Mucosa of descending colon (tissue), 3 donors: ENCODE data around the gene PRSS33. TPM values are rescaled to one million over a fixed set of nuclear protein-coding genes. Genes with fewer than 3 reads are reported as not detected.

Experiments
- ATAC-seq: fragments of 200-7000 bp; cut with Tn5 transposase; one replicate; pipeline ENCODE4 v1.9.1; 2020; ENCODE audit warnings: mild to moderate bottlenecking, moderate library complexity
- DNase-seq, 3 donors: peaks; one replicate each; pipeline ENCODE4 v3.0.0-alpha.2; 2020
- H3K36me3 ChIP-seq: fragments of 200-600 bp; one replicate; pipeline ENCODE4 v1.8.0; 2021; ENCODE audit warnings: low read depth, mild to moderate bottlenecking
- H3K4me1 ChIP-seq: fragments of 200-600 bp; one replicate; pipeline ENCODE4 v1.8.0; 2021; ENCODE audit warnings: low read depth, mild to moderate bottlenecking
- H3K4me3 ChIP-seq: fragments of 200-600 bp; one replicate; pipeline ENCODE4 v1.8.0; 2021; ENCODE audit warnings: mild to moderate bottlenecking
- H3K9me3 ChIP-seq: fragments of 200-600 bp; one replicate; pipeline ENCODE4 v1.8.0; 2021; ENCODE audit warnings: mild to moderate bottlenecking
- CTCF ChIP-seq: fragments of 200-600 bp; IDR thresholded peaks from one replicate; pipeline ENCODE4 v1.8.0; 2022; ENCODE audit warnings: antibody characterized with exemption, mild to moderate bottlenecking
- intact Hi-C, 2 donors: fragments of 100-400 bp; cut with DNase I in 1 of 2; cut with micrococcal nuclease in 1 of 2; formaldehyde crosslinking; loops; one replicate each; pipeline versions ENCODE4 v1.11.0 to v1.11.1; 2022; cut with DNase I, micrococcal nuclease
- total RNA-seq, 3 donors: library from RNA; stranded (reverse); fragmentation: NEBNext Ultra II Directional in 2 of 3; extraction: Animal tissue kit (Norgen Biotek cat#: 25700) in 2 of 3; gene quantifications; one replicate each; pipeline versions ENCODE4 v1.2.1 to v1.2.4, GENCODE V29; 2021 to 2023
- donor health status: DM: no; HTN: no; CAD: no; lungs with moderate emphysema.
- donor health status: DM: no; HTN: no; CAD: no.
- donor health status: DM: no; HTN: yes; CAD: no.

The PRSS33 gene
- total RNA-seq, 3 donors from 2014 or later: not detected

GRCh38 chr16:2749476-2749875, 37.9 kb downstream of the PRSS33 start:
- Histone ChIP-seq H3K9me3 (no peaks in the 10 kb centered on the region), H3K4me3 (no peak overlapping the region), H3K36me3 (no peaks in the 10 kb centered on the region), H3K4me1 (peaks cover 6% of the 10 kb centered on the region)
- DNase-seq (peak in 1 of 3 donors; percentile 35), ATAC-seq (no peak)
- intact Hi-C loops: no loop called here
- no peak for TF ChIP-seq CTCF

GRCh38 chr16:2748757-2749455, 38.5 kb downstream of the PRSS33 start:
- Histone ChIP-seq H3K4me3 (no peak overlapping the region), H3K9me3 (no peaks in the 10 kb centered on the region), H3K4me1 (peaks cover under 1% of the 10 kb centered on the region), H3K36me3 (no peaks in the 10 kb centered on the region)
- no peak for ATAC-seq
- DNase-seq: no peak
- TF ChIP-seq CTCF: no peak
- intact Hi-C loops: no loop called here

GRCh38 chr16:2745961-2746360, 41.4 kb downstream of the PRSS33 start:
- no peaks in the 10 kb centered on the region for H3K36me3 ChIP-seq
- no peak for DNase-seq
- H3K4me1 ChIP-seq: no peaks in the 10 kb centered on the region
- intact Hi-C loops: no loop called here
- ATAC-seq: no peak
- H3K4me3 ChIP-seq: no peak overlapping the region
- TF ChIP-seq CTCF: no peak
- no peaks in the 10 kb centered on the region for H3K9me3 ChIP-seq

GRCh38 chr16:2745116-2745890, 42.1 kb downstream of the PRSS33 start:
- Histone ChIP-seq H3K4me1 (no peaks in the 10 kb centered on the region), H3K4me3 (no peak overlapping the region), H3K36me3 (no peaks in the 10 kb centered on the region), H3K9me3 (no peaks in the 10 kb centered on the region)
- TF ChIP-seq CTCF: no peak
- ATAC-seq (no peak), DNase-seq (no peak)
- intact Hi-C loops: no loop called here

- H3K4me3 ChIP-seq: no peak overlapping the region
- TF ChIP-seq CTCF: no peak
- DNase-seq: no peak
- no peaks in the 10 kb centered on the region for H3K4me1 ChIP-seq
- H3K36me3 ChIP-seq: no peaks in the 10 kb centered on the region
- H3K9me3 ChIP-seq: no peaks in the 10 kb centered on the region
- intact Hi-C loops: no loop called here
- no peak for ATAC-seq
Measured at GRCh38 chr16:2744711-2745110, 42.6 kb downstream of the PRSS33 start.
